Measurements from ENCODE around the gene TKTL1.

DNA sequence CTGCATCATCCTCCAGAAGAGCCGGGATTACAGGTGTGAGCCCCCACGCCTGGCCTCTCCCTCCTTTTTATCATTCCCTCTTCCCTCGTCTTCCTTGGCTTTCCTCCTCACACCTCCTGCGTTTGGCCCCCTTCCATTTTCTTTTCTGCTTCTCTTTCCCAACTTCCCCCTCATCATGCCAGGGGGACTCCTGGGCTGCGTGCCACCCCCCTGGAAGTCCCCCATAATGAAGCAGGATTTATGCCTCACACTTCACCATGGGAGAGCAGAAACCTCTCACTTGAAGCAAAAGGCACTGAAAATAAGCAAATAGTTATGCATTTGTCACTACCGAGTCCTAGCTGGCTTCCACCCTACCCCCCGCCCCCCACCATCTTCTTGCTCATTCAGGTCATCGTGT is 7.9 kb downstream of the TKTL1 start:
- TF ChIP-seq, protein P1, sequence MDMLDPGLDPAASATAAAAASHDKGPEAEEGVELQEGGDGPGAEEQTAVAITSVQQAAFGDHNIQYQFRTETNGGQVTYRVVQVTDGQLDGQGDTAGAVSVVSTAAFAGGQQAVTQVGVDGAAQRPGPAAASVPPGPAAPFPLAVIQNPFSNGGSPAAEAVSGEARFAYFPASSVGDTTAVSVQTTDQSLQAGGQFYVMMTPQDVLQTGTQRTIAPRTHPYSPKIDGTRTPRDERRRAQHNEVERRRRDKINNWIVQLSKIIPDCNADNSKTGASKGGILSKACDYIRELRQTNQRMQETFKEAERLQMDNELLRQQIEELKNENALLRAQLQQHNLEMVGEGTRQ (IDR thresholded peaks at IDR 0.05; ENCODE audit: low read depth, low read length) = no peak
- TF ChIP-seq, protein P2, sequence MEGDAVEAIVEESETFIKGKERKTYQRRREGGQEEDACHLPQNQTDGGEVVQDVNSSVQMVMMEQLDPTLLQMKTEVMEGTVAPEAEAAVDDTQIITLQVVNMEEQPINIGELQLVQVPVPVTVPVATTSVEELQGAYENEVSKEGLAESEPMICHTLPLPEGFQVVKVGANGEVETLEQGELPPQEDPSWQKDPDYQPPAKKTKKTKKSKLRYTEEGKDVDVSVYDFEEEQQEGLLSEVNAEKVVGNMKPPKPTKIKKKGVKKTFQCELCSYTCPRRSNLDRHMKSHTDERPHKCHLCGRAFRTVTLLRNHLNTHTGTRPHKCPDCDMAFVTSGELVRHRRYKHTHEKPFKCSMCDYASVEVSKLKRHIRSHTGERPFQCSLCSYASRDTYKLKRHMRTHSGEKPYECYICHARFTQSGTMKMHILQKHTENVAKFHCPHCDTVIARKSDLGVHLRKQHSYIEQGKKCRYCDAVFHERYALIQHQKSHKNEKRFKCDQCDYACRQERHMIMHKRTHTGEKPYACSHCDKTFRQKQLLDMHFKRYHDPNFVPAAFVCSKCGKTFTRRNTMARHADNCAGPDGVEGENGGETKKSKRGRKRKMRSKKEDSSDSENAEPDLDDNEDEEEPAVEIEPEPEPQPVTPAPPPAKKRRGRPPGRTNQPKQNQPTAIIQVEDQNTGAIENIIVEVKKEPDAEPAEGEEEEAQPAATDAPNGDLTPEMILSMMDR (conservative IDR thresholded peaks at IDR 0.05; ENCODE audit: low read depth, low read length) = no peak
- TF ChIP-seq SMC3 (IDR thresholded peaks at IDR 0.05; ENCODE audit: low read depth, low read length) (no peak), POLR2A (IDR thresholded peaks at IDR 0.05; ENCODE audit: low read depth, low read length) (no peak)
